HepG2 (cell line): ENCODE results near the gene LHB. TPM values are rescaled to one million over a fixed set of nuclear protein-coding genes. Genes with fewer than 3 reads are reported as not detected.

ENCODE experiments used
- ATAC-seq: fragments of 200-7000 bp; cut with Tn5 transposase; 3 replicates; pipeline ENCODE4 v1.9.1; 2020; ENCODE audit warnings: mild to moderate bottlenecking, moderate library complexity
- BruUV-seq: library from RNA; stranded (reverse); fragments of 400-500 nt; replicated peaks from 2 replicates; lab custom pipeline; 2021; lab: Mats Ljungman, UMichigan
- CTCF ChIA-PET: fragments of 300-600 bp; formaldehyde crosslinking; extraction: SDS; loops from one replicate; lab custom pipeline; 2021; ENCODE audit warnings: low total read pairs, inconsistent platforms, low intra/inter-chr PET ratio; lab: Yijun Ruan, JAX
- POLR2A ChIA-PET: fragments of 350-600 bp; sonication (Branson Sonifier 250); formaldehyde crosslinking; loops from one replicate; lab custom pipeline; 2020; ENCODE audit warnings: antibody characterized with exemption, inconsistent platforms; lab: Yijun Ruan, JAX
- DNase-seq: peaks from one replicate; pipeline ENCODE4 v3.0.0-alpha.2; 2015; ENCODE audit warnings: low spot score
- FAIRE-seq: peaks from 3 replicates; lab custom pipeline; 2011; peaks lifted over from hg19 to GRCh38; lab: Jason Lieb, UNC
- H2AFZ ChIP-seq: one replicate; pipeline ENCODE4 v1.6.1; 2011; ENCODE audit warnings: low read length, inconsistent platforms
- H3K27ac ChIP-seq: fragments of 300-600 bp; 3 replicates; pipeline ENCODE4 v1.8.0; 2011; ENCODE audit warnings: mixed run types, mild to moderate bottlenecking, mixed read lengths, low read length, inconsistent platforms; ENCODE audit not compliant: insufficient read depth; ENCODE audit errors: extremely low read length
- H3K27me3 ChIP-seq, 2 experiments: fragments of 200-600 bp in 1 of 2; 2 replicates in 1 of 2; 3 replicates in 1 of 2; pipeline versions ENCODE4 v1.6.0 to v1.8.0; 2011; ENCODE audit warnings: low read length in 2 of 2, mild to moderate bottlenecking in 2 of 2, moderate library complexity in 2 of 2, inconsistent platforms in 1 of 2; ENCODE audit not compliant: insufficient read depth in 2 of 2, control insufficient read depth in 1 of 2
- H3K36me3 ChIP-seq, 2 experiments: fragments of 200-600 bp in 1 of 2; replicated peaks in 1 of 2; 2 replicates in 1 of 2; 3 replicates in 1 of 2; pipeline versions ENCODE4 v1.5.1 to v1.8.0; 2011; ENCODE audit warnings: low read length in 2 of 2, inconsistent platforms in 1 of 2; ENCODE audit not compliant: insufficient read depth in 2 of 2, control insufficient read depth in 1 of 2
- H3K4me1 ChIP-seq: 2 replicates; pipeline ENCODE4 v1.5.1; 2012; ENCODE audit warnings: low read length, inconsistent platforms; ENCODE audit not compliant: insufficient read depth
- H3K4me2 ChIP-seq: 2 replicates; pipeline ENCODE4 v1.6.0; 2011; ENCODE audit warnings: low read depth, low read length, inconsistent platforms
- H3K4me3 ChIP-seq, 3 experiments: fragments of 200-600 bp in 1 of 3; sonication (generic), shearing (Covaris generic) in 1 of 3; replicated peaks in 1 of 3; 2 replicates each; pipeline ENCODE4 v1.5.1; 2011 to 2016; ENCODE audit warnings: low read length in 3 of 3, inconsistent platforms in 2 of 3, low read depth in 2 of 3, mild to moderate bottlenecking in 2 of 3, control low read depth in 1 of 3, mixed read lengths in 1 of 3; ENCODE audit not compliant: insufficient read depth in 1 of 3
- H3K79me2 ChIP-seq: one replicate; pipeline ENCODE4 v1.6.1; 2011; ENCODE audit warnings: low read length, inconsistent platforms; ENCODE audit not compliant: insufficient read depth
- H3K9ac ChIP-seq: 2 replicates; pipeline ENCODE4 v1.6.0; 2011; ENCODE audit warnings: mild to moderate bottlenecking, low read depth, low read length, inconsistent platforms; ENCODE audit not compliant: insufficient read depth
- H3K9me3 ChIP-seq: 2 replicates; pipeline ENCODE4 v1.5.1; 2012; ENCODE audit warnings: mild to moderate bottlenecking, low read length
- H4K20me1 ChIP-seq: 2 replicates; pipeline ENCODE4 v1.6.0; 2011; ENCODE audit warnings: inconsistent platforms, mild to moderate bottlenecking, low read length, moderate library complexity; ENCODE audit not compliant: insufficient read depth
- GPN1 ChIP-seq: sonication (generic); formaldehyde crosslinking; IDR thresholded peaks from 2 replicates; pipeline ENCODE4 v1.5.1; 2020; ENCODE audit warnings: missing genetic modification reagents, borderline replicate concordance
- KLF15 ChIP-seq: sonication (generic); formaldehyde crosslinking; IDR thresholded peaks from 2 replicates; pipeline ENCODE4 v1.8.1; 2023; ENCODE audit warnings: borderline replicate concordance, mild to moderate bottlenecking, inconsistent platforms, missing genetic modification reagents, mixed read lengths
- ZNF264 ChIP-seq: sonication (generic); formaldehyde crosslinking; IDR thresholded peaks from 2 replicates; pipeline ENCODE4 v1.4.0; 2020; ENCODE audit warnings: missing genetic modification reagents
- ZNF501 ChIP-seq: sonication (generic); formaldehyde crosslinking; IDR thresholded peaks from 2 replicates; pipeline ENCODE4 v1.5.1; 2020; ENCODE audit warnings: mild to moderate bottlenecking, moderate library complexity, missing genetic modification reagents
- ZSCAN21 ChIP-seq: sonication (generic); formaldehyde crosslinking; IDR thresholded peaks from 2 replicates; pipeline ENCODE4 v1.8.0; 2022; ENCODE audit warnings: mild to moderate bottlenecking, missing genetic modification reagents, moderate library complexity, borderline replicate concordance
- WGBS: methylation state at CpG from one replicate; pipeline ENCODE4 v1.1.6; 2017; ENCODE audit warnings: low lambda C conversion rate; 5-methylcytosine and 5-hydroxymethylcytosine counted together
- in situ Hi-C: cut with HindIII; loops from 2 replicates; pipeline ENCODE4 v1.10.0; 2017; ENCODE audit warnings: low pct_unique_long_range_greater_than_20kb; ENCODE audit not compliant: extremely low pct_ligation_motif_present
- intact Hi-C: fragments of 100-400 bp; cut with micrococcal nuclease; formaldehyde crosslinking; loops from one replicate; pipeline ENCODE4 v1.10.0; 2022; ENCODE audit not compliant: unreplicated experiment
- polyA plus RNA-seq, 8 experiments: library from polyadenylated mRNA; depleted of rRNA in 3 of 8; stranded (reverse) in 7 of 8; unstranded in 1 of 8; fragments of >200 nt; fragmentation: Illumina TruSeq in 4 of 8; extraction: Trizol in 4 of 8; gene quantifications; 2 replicates each; pipeline versions ENCODE4 v1.2.1 to v1.2.3, GENCODE V29; 2011 to 2016; ENCODE audit warnings: low read depth in 4 of 8, missing spikeins in 1 of 8, mixed read lengths in 1 of 8; ENCODE audit not compliant: insufficient read depth in 1 of 8
- total RNA-seq, 5 experiments: library from RNA; depleted of rRNA; stranded (reverse); fragments of >200 nt; fragmentation: Illumina TruSeq; extraction: Trizol; gene quantifications; 2 replicates each; pipeline ENCODE4 v1.2.3, GENCODE V29; 2016; ENCODE audit warnings: low read depth in 1 of 5
- TF ChIP-seq, protein P1 (sequence below): sonication (generic); formaldehyde crosslinking; IDR thresholded peaks from 2 replicates; pipeline ENCODE4 v1.4.0; 2020; ENCODE audit warnings: missing genetic modification reagents, mild to moderate bottlenecking, borderline replicate concordance
- TF ChIP-seq, protein P2 (sequence below): sonication (generic); formaldehyde crosslinking; IDR thresholded peaks from 2 replicates; pipeline ENCODE4 v1.4.0; 2020; ENCODE audit warnings: missing genetic modification reagents
- TF ChIP-seq, protein P3 (sequence below): IDR thresholded peaks from 2 replicates; pipeline ENCODE4 v1.4.0; 2020; ENCODE audit warnings: mild to moderate bottlenecking, missing genetic modification reagents

Gene LHB
- total and polyA plus RNA-seq, 2 of the 13 experiments (the other 11 are each of a cell fraction or from before 2014, with no cell fraction given), result not detected

DNA sequence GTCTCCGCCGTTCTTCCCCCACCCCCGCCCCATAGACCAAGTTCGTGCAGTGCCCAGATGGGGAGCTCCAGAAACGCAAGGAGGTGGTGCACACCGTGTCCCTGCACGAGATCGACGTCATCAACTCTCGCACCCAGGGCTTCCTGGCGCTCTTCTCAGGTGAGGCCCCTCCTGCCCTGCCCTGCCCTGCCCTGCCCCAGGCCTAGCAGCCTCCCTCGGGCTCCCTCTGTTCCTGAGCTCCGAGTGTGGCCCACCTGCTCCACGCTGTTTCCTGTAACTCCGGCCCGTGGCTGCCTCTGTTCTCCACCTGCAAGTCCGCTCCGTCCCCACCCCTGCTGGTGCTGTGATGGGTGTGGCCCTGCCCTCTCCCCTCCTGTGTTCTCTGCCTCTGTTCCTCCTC is 6.4 kb downstream of the LHB start:
- no peak for TF ChIP-seq ZSCAN21 (CRISPR knock-in tag)
- no peak for TF ChIP-seq KLF15 (CRISPR knock-in tag)
- no peak for TF ChIP-seq ZNF501
- TF ChIP-seq, protein P1, sequence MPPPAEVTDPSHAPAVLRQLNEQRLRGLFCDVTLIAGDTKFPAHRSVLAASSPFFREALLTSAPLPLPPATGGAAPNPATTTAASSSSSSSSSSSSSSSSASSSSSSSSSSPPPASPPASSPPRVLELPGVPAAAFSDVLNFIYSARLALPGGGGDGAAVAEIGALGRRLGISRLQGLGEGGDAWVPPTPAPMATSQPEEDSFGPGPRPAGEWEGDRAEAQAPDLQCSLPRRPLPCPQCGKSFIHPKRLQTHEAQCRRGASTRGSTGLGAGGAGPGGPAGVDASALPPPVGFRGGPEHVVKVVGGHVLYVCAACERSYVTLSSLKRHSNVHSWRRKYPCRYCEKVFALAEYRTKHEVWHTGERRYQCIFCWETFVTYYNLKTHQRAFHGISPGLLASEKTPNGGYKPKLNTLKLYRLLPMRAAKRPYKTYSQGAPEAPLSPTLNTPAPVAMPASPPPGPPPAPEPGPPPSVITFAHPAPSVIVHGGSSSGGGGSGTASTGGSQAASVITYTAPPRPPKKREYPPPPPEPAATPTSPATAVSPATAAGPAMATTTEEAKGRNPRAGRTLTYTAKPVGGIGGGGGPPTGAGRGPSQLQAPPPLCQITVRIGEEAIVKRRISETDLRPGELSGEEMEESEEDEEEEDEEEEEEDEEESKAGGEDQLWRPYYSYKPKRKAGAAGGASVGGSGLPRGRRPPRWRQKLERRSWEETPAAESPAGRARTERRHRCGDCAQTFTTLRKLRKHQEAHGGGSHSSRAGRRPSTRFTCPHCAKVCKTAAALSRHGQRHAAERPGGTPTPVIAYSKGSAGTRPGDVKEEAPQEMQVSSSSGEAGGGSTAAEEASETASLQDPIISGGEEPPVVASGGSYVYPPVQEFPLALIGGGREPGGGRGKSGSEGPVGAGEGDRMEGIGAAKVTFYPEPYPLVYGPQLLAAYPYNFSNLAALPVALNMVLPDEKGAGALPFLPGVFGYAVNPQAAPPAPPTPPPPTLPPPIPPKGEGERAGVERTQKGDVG, result no peak
- TF ChIP-seq ZNF264 (CRISPR knock-in tag), result no peak
- TF ChIP-seq, protein P2, sequence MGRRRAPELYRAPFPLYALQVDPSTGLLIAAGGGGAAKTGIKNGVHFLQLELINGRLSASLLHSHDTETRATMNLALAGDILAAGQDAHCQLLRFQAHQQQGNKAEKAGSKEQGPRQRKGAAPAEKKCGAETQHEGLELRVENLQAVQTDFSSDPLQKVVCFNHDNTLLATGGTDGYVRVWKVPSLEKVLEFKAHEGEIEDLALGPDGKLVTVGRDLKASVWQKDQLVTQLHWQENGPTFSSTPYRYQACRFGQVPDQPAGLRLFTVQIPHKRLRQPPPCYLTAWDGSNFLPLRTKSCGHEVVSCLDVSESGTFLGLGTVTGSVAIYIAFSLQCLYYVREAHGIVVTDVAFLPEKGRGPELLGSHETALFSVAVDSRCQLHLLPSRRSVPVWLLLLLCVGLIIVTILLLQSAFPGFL, result no peak
- TF ChIP-seq, protein P3, sequence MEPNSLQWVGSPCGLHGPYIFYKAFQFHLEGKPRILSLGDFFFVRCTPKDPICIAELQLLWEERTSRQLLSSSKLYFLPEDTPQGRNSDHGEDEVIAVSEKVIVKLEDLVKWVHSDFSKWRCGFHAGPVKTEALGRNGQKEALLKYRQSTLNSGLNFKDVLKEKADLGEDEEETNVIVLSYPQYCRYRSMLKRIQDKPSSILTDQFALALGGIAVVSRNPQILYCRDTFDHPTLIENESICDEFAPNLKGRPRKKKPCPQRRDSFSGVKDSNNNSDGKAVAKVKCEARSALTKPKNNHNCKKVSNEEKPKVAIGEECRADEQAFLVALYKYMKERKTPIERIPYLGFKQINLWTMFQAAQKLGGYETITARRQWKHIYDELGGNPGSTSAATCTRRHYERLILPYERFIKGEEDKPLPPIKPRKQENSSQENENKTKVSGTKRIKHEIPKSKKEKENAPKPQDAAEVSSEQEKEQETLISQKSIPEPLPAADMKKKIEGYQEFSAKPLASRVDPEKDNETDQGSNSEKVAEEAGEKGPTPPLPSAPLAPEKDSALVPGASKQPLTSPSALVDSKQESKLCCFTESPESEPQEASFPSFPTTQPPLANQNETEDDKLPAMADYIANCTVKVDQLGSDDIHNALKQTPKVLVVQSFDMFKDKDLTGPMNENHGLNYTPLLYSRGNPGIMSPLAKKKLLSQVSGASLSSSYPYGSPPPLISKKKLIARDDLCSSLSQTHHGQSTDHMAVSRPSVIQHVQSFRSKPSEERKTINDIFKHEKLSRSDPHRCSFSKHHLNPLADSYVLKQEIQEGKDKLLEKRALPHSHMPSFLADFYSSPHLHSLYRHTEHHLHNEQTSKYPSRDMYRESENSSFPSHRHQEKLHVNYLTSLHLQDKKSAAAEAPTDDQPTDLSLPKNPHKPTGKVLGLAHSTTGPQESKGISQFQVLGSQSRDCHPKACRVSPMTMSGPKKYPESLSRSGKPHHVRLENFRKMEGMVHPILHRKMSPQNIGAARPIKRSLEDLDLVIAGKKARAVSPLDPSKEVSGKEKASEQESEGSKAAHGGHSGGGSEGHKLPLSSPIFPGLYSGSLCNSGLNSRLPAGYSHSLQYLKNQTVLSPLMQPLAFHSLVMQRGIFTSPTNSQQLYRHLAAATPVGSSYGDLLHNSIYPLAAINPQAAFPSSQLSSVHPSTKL, result no peak
- no peak for TF ChIP-seq GPN1 (CRISPR knock-in tag)
- TF ChIP-seq, all 625 proteins: peak for 0
- Histone ChIP-seq H3K9me3 (no peaks in the 10 kb centered on the region), H4K20me1 (no peaks in the 10 kb centered on the region), H3K4me3 (no peak overlapping the region), H3K79me2 (no peaks in the 10 kb centered on the region), H3K36me3 (peaks cover 21 to 66% of the 10 kb centered on the region in 2 experiments; a peak in 4 of 5 replicates), H3K9ac (no peak overlapping the region), H3K27ac (no peak overlapping the region), H2AFZ (no peak overlapping the region), H3K27me3 (no peaks in the 10 kb centered on the region), H3K4me1 (no peaks in the 10 kb centered on the region), H3K4me2 (no peak overlapping the region)
- no TSS peak for BruUV-seq
- ATAC-seq (no peak), DNase-seq (no peak), FAIRE-seq (no peak)
- intact Hi-C loops, result no loop called here
- ChIA-PET POLR2A (no interaction called here), CTCF (no interaction called here)
- in situ Hi-C loops, result no loop called here
- 95% methylated on average over 17 of the region's 18 CpGs for WGBS
